OCI-LY7 (cell line): Measurements from ENCODE around the gene ARGLU1. TPM values are rescaled to one million over a fixed set of nuclear protein-coding genes. Genes with fewer than 3 reads are reported as not detected.

Source experiments
- BruUV-seq: library from RNA; stranded (reverse); fragments of 400-500 nt; replicated peaks from 2 replicates; lab custom pipeline; 2021; lab: Mats Ljungman, UMichigan
- CTCF ChIA-PET: fragments of 300-600 bp; sonication (Branson Sonifier 250); formaldehyde crosslinking; loops from one replicate; lab custom pipeline; 2022; ENCODE audit warnings: antibody characterized with exemption; ENCODE audit not compliant: unreplicated experiment; lab: Charles Lee
- POLR2A ChIA-PET: fragments of 300-600 bp; sonication (Branson Sonifier 250); formaldehyde crosslinking; loops from one replicate; lab custom pipeline; 2022; ENCODE audit warnings: antibody characterized with exemption; lab: Charles Lee
- DNase-seq: peaks from one replicate; pipeline ENCODE4 v3.0.0-alpha.2; 2015; ENCODE audit warnings: low spot score
- H2AFZ ChIP-seq: fragments of 200-600 bp; sonication (generic), shearing (Covaris generic); 2 replicates; pipeline ENCODE4 v1.6.1; 2014; ENCODE audit warnings: mild to moderate bottlenecking, antibody characterized with exemption, low read length, moderate library complexity
- H3K27ac ChIP-seq: fragments of 200-600 bp; sonication (generic); 2 replicates; pipeline ENCODE4 v1.5.1; 2014; ENCODE audit warnings: mixed run types, low read depth, mild to moderate bottlenecking, moderate library complexity, low read length, inconsistent platforms; ENCODE audit not compliant: poor library complexity, severe bottlenecking
- H3K36me3 ChIP-seq: fragments of 200-600 bp; sonication (generic); 2 replicates; pipeline ENCODE4 v1.6.1; 2014; ENCODE audit warnings: mild to moderate bottlenecking, antibody characterized with exemption, low read length, moderate library complexity, mixed read lengths; ENCODE audit not compliant: insufficient read depth
- H3K4me1 ChIP-seq: fragments of 200-600 bp; sonication (generic); 2 replicates; pipeline ENCODE4 v1.5.1; 2014; ENCODE audit warnings: mild to moderate bottlenecking, low read length; ENCODE audit not compliant: insufficient read depth, poor library complexity, severe bottlenecking
- H3K4me2 ChIP-seq: fragments of 200-600 bp; sonication (generic); 2 replicates; pipeline ENCODE4 v1.6.1; 2014; ENCODE audit warnings: mild to moderate bottlenecking, low read length
- H3K4me3 ChIP-seq: fragments of 200-600 bp; sonication (generic); 2 replicates; pipeline ENCODE4 v1.5.1; 2014; ENCODE audit warnings: mild to moderate bottlenecking, low read depth, low read length; ENCODE audit not compliant: poor library complexity, severe bottlenecking
- H3K79me2 ChIP-seq: fragments of 200-600 bp; sonication (generic); 2 replicates; pipeline ENCODE4 v1.6.1; 2016; ENCODE audit warnings: low read depth, mild to moderate bottlenecking, low read length, moderate library complexity, mixed read lengths; ENCODE audit not compliant: insufficient read depth
- H3K9me2 ChIP-seq: fragments of 200-600 bp; sonication (generic); 2 replicates; pipeline ENCODE4 v1.6.1; 2016; ENCODE audit warnings: mild to moderate bottlenecking, low read length, mixed read lengths; ENCODE audit not compliant: insufficient read depth
- H3K9me3 ChIP-seq: fragments of 200-600 bp; sonication (generic); 2 replicates; pipeline ENCODE4 v1.6.1; 2014; ENCODE audit warnings: mild to moderate bottlenecking, mixed run types, low read length, mixed read lengths
- H4K20me1 ChIP-seq: fragments of 200-600 bp; sonication (generic); 2 replicates; pipeline ENCODE4 v1.6.1; 2014; ENCODE audit warnings: mild to moderate bottlenecking, antibody characterized with exemption, low read length, moderate library complexity, mixed read lengths; ENCODE audit not compliant: insufficient read depth
- CTCF ChIP-seq: fragments of 200-600 bp; sonication (generic); conservative IDR thresholded peaks from 2 replicates; pipeline ENCODE4 v1.5.1; 2014; ENCODE audit warnings: mild to moderate bottlenecking, antibody characterized with exemption, low read length, moderate library complexity, mixed read lengths
- EZH2phosphoT487 ChIP-seq: fragments of 200-600 bp; sonication (generic); IDR thresholded peaks from 2 replicates; pipeline ENCODE4 v1.6.1; 2018; ENCODE audit warnings: low read depth, borderline replicate concordance, mild to moderate bottlenecking, mixed run types, antibody characterized with exemption, low read length, moderate library complexity, mixed read lengths
- intact Hi-C: fragments of 100-400 bp; cut with micrococcal nuclease; formaldehyde crosslinking; loops from one replicate; pipeline ENCODE4 v1.10.0; 2022; ENCODE audit not compliant: unreplicated experiment
- total RNA-seq, 2 experiments: library from RNA; depleted of rRNA in 1 of 2; stranded (reverse); fragments of >200 nt in 1 of 2; shearing (Covaris generic) in 1 of 2; gene quantifications; 2 replicates each; pipeline ENCODE4 v1.2.3, GENCODE V29; 2014 to 2022

Gene ARGLU1
- total RNA-seq, 2 experiments from 2014 or later, result 71.6 to 71.9 TPM

- Histone ChIP-seq H3K9me3 (no peaks in the 10 kb centered on the region), H3K9me2 (no peaks in the 10 kb centered on the region), H4K20me1 (no peaks in the 10 kb centered on the region), H3K4me2 (no peak overlapping the region), H3K27ac (no peak overlapping the region), H3K4me3 (no peak overlapping the region), H3K36me3 (no peaks in the 10 kb centered on the region), H3K79me2 (no peaks in the 10 kb centered on the region), H3K4me1 (no peaks in the 10 kb centered on the region), H2AFZ (no peak overlapping the region)
- DNase-seq, result no peak
- TF ChIP-seq CTCF (no peak), EZH2phosphoT487 (no peak)
- POLR2A ChIA-PET, result no interaction called here
- no TSS peak for BruUV-seq
- CTCF ChIA-PET, result no interaction called here
- intact Hi-C loops, result no loop called here
Measured at GRCh38 chr13:106521095-106521799, 46.7 kb downstream of the ARGLU1 start.

- no peak for DNase-seq
- Histone ChIP-seq H3K9me3 (no peaks in the 10 kb centered on the region), H2AFZ (no peak overlapping the region), H3K4me3 (no peak overlapping the region), H3K27ac (no peak overlapping the region), H3K36me3 (no peaks in the 10 kb centered on the region), H4K20me1 (no peaks in the 10 kb centered on the region), H3K4me1 (no peaks in the 10 kb centered on the region), H3K4me2 (no peak overlapping the region), H3K79me2 (no peaks in the 10 kb centered on the region), H3K9me2 (no peaks in the 10 kb centered on the region)
- CTCF ChIA-PET, result no interaction called here
- intact Hi-C loops, result no loop called here
- POLR2A ChIA-PET, result no interaction called here
- BruUV-seq, result no TSS peak
- TF ChIP-seq EZH2phosphoT487 (no peak), CTCF (no peak)
Measured at GRCh38 chr13:106520251-106521054, 47.5 kb downstream of the ARGLU1 start.
